Measurements from ENCODE around the gene ANAPC16.
A peak's percentile ranks its signal among the peaks of the same experiment; 100 is the strongest.
"Not testable (repeated sequence)": the region's sequence is repeated elsewhere in the genome, so short reads cannot be mapped to it uniquely, and the experiment has no call there.

ANAPC16 gene

GRCh38 chr10:72211832-72212231 is 4.0 kb upstream of the ANAPC16 start:
- DNase-seq (ENCODE audit: low spot score), result not testable (repeated sequence)

DNA sequence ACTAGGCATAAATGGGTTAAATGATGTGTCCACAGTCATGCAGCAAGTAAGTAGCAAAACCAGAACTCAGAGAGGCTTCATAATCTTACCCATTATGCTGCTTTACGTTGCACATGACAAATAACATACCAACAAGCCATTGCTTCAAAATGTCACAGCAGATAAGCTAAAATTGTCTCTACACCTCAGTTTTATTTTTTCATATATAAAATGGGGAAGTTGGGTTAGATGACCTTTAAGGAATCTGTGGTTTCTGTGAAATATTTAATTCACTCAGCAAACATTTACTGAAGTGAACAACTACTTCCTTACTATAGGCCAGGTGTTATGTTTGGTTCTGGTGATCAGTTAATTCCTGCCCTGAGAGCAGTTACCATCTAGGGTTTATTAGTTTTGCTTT is 2.5 kb downstream of the ANAPC16 start:
- no peak for DNase-seq (ENCODE audit: low spot score)

GRCh38 chr10:72218726-72219125 is 2.9 kb downstream of the ANAPC16 start:
- no peak for DNase-seq (ENCODE audit: low spot score)

DNA sequence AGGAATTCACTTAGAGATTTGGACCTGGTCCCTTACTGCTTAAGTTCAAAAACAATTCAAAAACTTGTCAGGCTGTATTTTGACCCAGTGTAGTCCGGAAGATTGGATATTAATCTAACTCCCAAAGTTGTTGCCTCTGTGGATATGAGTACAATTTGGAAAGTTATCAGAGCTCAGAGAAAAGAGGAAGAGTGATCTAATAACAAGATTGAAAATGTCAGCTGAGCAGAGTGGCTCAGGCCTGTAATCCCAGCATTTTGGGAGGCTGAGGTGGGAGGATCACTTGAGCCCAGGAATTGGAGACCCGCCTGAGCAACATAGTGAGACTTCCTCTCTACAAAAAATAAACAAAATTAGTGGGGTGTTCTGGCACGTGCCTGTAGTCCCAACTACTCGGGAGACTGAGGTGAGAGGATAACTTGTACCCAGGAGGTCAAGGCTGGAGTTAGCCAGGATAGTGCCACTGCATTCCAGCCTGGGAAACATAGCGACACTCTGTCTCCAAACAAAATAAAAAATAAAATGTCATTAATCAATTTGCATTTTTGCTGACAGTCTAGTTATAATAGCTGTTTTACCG is 3.5 kb downstream of the ANAPC16 start:
- no peak for DNase-seq (ENCODE audit: low spot score)

GRCh38 chr10:72220637-72221036 is 4.8 kb downstream of the ANAPC16 start:
- no peak for DNase-seq (ENCODE audit: low spot score)

DNA sequence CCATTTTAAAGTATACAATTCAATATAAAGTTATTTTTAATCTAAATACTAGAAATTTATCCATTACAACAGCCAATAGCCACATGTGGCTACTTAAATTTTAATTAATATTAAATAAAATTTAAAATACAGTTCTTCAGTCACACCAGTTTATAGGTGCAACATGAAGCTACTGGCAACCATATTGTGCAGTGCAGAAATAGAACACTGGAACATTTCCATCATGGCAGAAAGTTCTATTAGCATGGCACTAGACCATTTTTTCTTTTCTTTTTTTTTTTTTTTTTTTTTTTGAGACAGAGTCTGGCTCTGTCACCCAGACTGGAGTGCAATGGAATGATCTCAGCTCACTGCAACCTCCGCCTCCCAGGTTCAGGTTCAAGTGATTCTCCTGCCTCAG is 5.5 kb downstream of the ANAPC16 start:
- DNase-seq (ENCODE audit: low spot score), result no peak

DNA sequence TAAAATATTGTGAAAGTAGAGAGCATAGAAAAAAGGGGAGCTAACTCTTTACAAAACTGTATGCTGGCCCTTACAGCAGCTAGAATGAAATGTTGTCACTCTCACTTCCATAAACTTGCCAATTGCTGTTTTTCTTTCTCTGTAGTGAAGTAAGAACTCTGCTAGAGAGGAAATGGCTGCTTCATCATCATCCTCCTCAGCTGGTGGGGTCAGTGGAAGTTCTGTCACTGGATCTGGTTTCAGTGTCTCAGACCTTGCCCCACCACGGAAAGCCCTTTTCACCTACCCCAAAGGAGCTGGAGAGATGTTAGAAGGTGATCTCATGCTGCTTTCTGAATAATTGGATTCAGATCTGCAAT is 7.9 kb downstream of the ANAPC16 start:
- no peak for DNase-seq (ENCODE audit: low spot score)

GRCh38 chr10:72224191-72224590 is 8.4 kb downstream of the ANAPC16 start:
- not testable (repeated sequence) for DNase-seq (ENCODE audit: low spot score)

GRCh38 chr10:72226418-72227027 is 10.7 kb downstream of the ANAPC16 start:
- no peak for DNase-seq (ENCODE audit: low spot score)

DNA sequence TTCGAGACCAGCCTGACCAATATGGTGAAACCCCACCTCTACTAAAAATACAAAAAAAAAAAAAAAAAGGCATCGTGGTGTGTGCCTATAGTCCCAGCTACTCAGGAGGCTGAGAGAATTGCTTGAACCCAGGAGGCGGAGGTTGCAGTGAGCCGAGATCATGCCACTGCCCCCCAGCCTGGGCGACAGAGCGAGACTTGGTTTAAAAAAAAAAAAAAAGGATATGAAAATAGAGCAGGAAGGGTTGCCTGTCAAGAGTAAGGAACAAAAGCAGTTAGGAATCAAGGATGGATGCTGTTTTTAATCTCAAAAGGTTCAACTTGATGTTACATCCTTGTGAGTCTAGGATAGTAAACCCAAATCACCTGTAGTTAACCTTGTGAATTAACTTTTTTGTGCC is 12.0 kb downstream of the ANAPC16 start:
- no peak for DNase-seq (ENCODE audit: low spot score)

DNA sequence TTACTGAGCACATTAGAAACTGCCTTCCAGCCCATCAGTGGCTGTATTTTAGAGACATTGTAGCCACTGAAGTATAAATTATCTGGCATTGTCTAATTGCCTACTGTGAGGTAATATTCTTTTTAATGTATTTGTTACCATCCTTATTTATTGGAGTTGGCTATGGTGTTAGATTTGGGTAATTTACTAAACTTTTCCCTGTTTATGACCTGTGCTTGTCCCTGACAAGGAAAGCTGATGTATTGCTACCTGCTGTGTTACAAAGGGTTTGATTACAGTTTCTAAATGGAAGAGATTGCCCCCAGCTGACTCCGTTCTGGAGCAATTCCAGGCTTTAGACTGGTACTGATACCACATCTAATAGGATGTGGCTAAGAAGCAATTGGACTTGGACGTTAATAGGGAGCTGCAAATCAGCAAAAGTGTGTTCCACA is 12.5 kb downstream of the ANAPC16 start:
- no peak for DNase-seq (ENCODE audit: low spot score)

DNA sequence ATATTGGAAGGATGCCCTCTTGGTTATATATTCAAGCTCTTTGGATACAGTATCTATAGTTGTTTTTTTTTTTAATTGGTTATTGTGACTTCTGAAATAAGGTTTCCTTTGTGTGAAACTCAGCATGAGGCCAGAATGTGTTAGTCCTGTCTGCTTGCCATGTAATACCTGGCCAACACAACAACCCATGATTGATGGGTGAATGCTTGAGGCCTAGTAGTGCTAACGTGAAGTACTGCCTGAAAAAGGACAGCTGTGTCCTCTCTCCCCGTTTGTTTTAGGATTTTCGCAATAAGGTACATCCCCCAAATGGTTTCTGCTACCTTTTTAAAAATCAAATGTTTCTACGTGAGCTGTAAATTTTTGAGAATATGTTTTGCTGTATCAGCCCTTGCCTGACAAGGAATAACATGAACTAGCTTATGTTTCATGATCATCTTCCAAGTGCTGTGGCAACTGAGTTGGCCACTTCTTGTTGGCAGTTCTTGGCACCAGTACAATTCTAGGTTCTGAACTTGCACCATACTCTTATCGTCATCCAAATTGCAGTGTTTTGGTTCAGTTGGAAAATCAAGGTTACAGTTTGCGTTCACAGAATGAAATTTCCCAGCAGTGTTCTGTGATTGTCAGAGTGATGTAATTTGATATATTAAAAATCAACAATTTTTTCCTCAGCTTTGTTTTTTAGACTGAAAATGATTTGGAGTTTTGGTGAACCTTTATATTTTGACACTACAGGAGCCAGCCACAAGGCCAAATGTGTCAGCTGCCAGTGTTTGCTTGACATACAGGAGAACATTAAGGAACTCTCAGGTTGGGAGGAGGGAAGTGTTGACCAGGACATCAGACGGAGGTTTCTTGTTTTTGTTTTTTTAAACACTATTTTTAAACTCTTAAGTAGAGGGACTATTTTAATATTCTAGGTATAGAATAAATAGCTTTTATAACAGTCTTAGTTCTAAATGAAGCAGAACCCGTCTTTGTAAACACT is 13.7 kb downstream of the ANAPC16 start:
- no peak for DNase-seq (ENCODE audit: low spot score)

DNA sequence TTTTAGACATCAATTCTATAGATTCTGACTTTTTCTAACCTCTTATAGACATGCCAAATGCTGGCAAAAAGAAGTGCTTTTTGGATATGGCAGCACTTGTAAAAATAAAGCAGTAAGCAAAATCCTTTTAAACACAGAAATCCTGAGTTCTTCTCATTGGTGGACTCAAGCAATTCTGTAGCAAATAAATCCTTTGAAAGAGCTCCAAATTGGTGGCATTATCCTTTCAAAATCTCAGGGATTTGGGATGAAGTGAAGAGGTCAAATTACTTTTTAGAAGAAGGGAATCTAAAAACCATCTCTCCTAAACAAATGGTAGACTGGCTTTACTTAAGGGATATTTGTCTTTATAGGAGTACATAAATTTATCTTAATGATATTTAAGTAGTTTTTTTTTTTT is 17.8 kb downstream of the ANAPC16 start:
- DNase-seq (ENCODE audit: low spot score), result no peak

- peak; percentile 37 for DNase-seq (ENCODE audit: low spot score)
Measured at GRCh38 chr10:72234560-72235095, 18.8 kb downstream of the ANAPC16 start.

DNA sequence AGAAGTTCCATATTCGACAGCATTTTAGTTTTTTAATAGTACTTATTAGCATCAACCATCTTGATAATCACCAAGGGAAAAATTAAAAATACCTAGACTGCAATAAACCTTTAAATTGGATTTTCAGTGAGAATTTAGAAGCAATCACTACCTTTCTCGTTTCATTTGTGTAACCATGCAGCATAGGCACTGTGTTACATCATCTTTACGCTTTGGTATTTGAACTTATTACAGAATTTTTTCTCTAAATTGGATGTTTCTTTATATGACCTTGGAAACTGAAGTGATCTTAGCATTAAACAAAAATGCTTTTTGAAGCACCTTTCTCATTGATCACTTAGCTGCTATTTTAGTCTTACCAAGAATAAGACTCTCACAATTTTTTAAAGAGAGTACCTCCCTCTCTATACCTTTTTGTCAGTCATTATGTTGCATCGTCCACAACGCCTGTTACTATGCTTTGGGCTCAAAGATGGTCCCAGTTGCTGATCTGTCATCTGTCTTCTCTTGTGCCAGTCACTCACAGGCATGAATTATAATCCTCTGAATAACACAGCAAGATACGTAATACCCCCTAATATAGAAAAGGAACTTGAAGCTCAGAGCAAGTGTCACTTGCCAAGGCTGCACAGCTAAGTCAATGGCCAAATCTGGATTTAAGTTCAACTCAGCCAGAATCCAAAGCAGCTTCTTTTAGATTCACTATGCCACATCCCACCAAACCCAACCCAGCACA is 19.9 kb downstream of the ANAPC16 start:
- DNase-seq (ENCODE audit: low spot score), result no peak

- DNase-seq (ENCODE audit: low spot score), result no peak
Measured at GRCh38 chr10:72238392-72239175, 22.8 kb downstream of the ANAPC16 start.

DNA sequence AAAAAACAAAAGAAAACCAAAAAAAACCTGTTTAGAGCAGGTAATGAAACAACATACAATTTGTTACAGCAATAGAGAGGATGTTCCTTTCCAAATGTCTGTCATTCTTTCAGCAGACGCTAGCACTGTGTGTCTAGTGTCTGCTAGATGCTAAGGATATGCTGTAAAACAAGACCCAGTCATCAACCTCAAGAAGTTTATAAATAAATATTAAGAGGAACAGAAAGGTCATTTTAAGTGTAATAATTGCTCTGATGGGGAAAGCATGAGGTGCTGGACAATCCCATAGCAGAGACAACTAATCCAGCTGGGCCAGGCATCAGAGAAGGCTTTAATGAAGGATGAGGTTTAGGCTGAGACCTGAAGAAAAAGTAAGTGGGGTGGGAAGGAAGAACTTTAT is 23.6 kb downstream of the ANAPC16 start:
- no peak for DNase-seq (ENCODE audit: low spot score)

GRCh38 chr10:72240371-72240770 is 24.6 kb downstream of the ANAPC16 start:
- DNase-seq (ENCODE audit: low spot score), result no peak

GRCh38 chr10:72241691-72242252 is 26.0 kb downstream of the ANAPC16 start:
- no peak for DNase-seq (ENCODE audit: low spot score)

GRCh38 chr10:72242675-72243074 is 26.9 kb downstream of the ANAPC16 start:
- DNase-seq (ENCODE audit: low spot score), result no peak

Data from D341Med (cell line).